GM19035 (cell line): Measurements from ENCODE around the gene BIK.
"Not testable (repeated sequence)": the region's sequence is repeated elsewhere in the genome, so short reads cannot be mapped to it uniquely, and the experiment has no call there.

Experiments used
- ATAC-seq: cut with Tn5 transposase; IDR thresholded peaks from one replicate; pipeline ENCODE4 v1.9.1; 2021; ENCODE audit not compliant: unreplicated experiment

The BIK gene

DNA sequence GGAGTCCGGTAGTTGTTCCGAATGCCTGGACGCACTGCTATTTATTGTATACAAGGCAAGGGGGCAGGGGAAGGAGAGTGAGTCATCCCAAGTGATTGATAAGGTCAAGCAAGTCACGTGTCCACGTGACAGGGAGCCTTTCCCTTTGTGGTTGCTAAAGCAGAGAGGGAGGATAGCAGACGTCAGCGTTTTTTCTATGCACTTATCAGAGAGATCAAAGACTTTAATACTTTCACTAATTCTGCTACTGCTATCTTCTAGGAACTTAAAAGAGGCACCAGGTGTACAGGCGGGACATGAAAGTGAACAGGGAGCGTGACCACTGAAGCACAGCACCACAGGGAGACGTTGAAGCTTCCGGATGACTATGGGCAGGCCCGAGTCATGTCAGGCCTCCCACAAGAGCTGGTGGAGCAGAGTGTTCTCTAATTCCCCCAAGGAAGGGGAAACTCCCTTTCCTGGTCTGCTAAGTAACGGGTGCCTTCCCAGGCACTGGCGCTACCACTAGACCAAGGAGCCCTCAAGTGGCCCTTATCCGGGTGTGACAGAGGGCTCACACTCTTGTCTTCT is 6.4 kb upstream of the BIK start:
- not testable (repeated sequence) for ATAC-seq

DNA sequence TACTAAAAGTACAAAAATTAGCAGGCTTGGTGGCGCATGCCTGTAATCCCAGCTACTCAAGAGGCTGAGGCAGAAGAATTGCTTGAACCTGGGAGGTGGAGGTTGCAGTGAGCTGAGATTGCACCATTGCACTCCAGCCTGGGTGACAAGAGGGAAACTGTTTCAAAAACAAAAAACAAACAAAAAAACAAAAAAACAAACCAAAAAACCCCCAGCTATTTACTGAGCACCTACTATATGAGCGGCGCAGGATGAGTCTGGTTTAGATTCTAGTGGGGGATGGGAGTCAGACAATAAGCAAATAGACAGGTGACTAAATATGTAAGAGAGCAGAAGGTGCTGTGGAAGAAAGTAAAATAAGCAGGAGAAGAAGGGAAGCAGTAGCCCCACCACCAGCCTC is 5.6 kb upstream of the BIK start:
- not testable (repeated sequence) for ATAC-seq

DNA sequence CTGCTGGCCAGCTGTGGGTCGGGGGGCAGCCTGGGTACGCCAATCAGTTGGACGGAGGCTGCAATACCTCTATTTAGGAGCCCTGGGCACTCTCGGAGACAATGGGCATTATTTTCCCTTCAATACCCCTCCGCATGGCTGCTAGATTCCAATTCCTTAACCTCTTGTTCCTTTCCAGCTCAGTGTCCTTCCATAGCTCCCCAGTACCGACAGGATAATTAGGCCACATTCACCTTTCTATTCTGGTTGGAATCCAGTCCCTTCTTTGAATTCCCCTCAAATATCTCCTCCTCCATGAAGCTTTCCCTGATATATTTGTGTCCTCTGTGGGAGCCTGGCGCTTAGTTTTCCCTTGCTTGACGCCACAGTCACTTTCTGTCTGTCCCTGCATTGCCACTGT is 4.2 kb upstream of the BIK start:
- ATAC-seq, result no peak

GRCh38 chr22:43109511-43109910 is 1.0 kb upstream of the BIK start:
- no peak for ATAC-seq

GRCh38 chr22:43109921-43110443 is 568 bp upstream of the BIK start:
- no peak for ATAC-seq

DNA sequence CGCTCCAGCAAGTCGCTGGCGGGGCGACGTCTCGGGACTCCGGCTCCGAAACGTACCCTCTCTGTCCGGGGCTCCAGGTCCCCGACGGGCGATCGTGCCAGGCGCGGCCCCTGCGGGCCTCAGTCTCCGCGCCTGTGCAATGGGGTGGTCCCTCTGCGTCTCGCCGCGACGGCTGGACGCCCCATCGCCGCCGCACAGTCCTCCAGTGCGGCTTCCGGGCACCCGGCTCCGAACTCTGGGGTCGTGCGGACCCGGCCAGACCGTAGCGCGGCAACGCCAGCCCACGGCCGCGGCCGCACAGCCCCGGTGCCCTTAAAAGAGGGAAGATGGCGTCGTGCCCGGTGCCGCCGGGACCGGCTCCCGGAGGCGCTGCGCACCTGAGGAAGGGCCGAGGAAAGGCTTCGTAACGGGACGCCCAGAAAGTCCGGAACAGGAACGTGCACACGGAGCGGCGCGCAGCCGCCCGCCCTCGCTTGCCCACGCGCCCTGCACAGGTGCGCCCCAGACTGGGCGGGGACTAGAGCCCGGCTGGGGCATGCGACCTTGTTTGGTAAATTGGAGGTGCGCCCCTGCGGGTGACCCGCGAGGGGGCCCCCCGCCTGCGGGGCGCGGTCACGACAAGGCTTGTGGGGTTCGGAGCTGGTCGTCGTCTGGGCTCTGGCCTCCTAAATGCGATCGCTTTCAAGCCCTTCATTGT is 525 bp downstream of the BIK start:
- no peak for ATAC-seq

- ATAC-seq, result no peak
These were observed 3.1 kb downstream of the BIK start for GRCh38 chr22:43113526-43114251.

DNA sequence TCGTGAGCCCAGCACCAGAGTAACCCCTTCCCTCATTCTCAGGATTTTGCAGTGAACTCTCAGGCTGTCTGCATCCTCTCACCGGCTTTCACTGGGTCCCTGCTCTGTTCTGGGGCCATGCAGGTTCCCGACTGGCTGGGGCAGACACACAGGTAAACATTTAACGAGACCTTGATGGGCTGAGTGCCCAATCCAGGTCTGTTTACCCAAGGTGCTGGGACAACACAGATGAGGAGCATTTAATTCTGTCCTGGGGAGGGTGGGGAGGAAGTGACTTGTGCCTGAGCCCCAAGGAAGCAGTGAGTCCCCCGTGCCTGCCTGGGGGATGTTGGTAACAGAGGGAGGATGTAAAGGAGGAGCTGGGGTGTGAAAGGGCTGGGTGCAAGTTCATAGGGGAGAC is 4.4 kb downstream of the BIK start:
- ATAC-seq, result no peak

DNA sequence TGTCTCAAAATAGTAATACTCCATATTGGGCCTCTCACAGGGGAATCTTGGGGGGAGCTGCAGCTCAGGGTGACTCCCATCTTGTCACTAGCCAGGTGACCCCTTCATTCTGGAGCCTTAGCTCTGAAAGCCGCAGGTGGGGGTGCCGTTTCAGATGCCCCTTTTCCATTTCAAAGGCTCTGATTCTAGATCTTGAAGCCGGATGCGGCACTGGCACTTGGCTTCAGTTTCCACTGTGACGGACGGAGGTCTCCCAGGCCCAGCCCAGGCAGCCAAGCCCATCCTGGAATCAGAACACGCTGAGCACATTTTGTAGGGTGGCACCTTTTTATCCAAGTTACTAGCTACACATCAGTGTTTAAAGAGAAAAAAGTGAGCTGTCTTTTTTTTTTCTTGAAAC is 6.4 kb downstream of the BIK start:
- ATAC-seq, result no peak

DNA sequence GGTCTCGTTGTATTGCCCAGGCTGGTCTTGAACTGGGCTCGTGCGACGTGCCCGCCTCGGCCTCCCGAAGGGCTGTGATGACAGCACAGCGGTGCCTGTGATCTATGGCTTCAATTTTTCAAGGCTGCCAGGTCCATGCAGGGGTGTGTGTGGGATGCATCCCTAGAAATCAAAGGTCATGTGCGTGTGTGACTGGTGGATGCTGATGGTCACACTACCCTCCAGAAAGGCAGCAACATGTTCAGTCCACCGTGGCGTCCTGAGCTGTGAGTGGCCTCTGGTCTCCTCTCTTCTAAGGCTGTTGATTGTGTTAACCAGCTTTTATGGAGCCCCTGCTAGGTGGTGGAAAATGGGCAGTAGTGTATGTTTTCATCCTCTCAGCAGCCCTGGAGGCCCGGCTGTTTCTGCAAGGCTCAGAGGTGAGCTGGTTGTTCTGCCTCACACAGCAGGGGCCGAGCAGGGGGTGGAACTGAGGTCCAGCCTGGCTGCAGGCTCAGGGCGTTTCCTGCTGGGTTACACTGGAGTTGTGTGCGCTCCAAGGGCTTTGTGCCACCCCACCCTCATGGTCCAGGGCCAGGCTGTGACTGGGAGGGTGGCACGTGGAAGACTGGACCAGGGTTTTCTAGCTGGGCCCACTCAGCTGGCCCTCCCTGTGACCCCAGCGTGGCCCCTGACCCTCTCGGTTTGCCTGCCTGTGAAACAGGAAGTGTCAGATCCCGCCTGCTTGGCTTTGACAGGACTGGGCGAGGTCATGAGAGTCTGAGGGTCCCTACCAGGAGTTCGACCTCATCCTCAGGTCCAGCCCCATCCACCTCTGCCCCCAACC is 7.7 kb downstream of the BIK start:
- no peak for ATAC-seq

DNA sequence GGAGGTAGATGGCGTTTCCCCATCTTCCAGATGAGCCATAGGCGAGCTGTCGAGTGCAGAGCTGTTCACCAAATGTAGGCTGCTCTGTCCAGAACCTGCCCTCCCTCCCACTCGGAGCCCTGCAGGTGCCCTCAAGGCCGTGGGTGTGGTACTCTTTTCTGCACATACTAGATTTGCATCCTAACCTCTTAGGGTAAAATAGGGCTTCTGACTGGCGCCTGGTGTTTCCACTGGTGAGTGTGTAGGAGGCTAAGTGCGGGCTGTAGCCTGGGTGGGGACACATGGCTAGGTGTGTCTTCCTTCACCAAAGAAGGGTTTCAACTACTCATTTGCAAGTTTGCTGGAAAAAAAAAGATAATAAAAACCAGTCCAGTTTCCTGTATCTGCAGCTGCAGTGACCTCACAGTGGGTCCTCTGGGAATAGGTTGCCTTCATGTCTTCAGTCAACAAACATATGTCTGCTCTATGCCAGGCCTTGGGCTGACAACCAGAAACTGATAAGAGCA is 8.5 kb downstream of the BIK start:
- peak; percentile 85 for ATAC-seq

- no peak for ATAC-seq
These were observed 16.1 kb downstream of the BIK start for GRCh38 chr22:43126501-43127165.

DNA sequence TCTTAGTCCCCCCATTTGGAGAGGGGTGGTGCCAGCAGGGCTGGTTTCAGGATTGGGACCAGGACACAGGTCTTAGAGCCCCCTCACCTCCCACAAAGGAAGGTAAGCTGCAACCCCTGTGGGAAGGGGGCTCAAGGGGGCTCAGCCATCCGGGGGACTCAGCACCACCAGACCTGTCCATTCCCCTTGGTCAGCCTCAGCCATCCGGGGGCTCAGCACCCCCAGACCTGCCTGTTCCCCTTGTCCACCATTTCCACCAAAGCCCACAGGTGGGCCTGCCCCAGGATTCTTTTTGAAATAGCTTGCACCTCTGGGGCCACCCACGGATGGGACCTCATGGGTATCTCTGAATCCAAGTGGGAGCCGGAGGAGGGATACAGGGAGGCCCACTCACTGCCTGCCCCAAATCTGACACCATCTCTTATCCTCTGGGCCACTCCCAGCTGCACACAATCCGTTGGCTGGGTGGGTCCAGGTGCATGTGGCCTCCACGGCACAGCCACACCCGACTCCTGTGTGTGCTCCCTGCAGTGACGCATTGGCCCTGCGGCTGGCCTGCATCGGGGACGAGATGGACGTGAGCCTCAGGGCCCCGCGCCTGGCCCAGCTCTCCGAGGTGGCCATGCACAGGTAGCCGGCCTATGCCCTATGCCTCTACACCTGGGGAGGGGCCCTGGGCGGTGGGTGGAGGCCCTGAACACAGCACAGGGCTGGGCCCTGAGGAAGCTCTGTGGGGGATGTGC is 16.8 kb downstream of the BIK start:
- ATAC-seq, result no peak

GRCh38 chr22:43128116-43128515 is 17.6 kb downstream of the BIK start:
- no peak for ATAC-seq

GRCh38 chr22:43128928-43129424 is 18.4 kb downstream of the BIK start:
- ATAC-seq, result no peak

DNA sequence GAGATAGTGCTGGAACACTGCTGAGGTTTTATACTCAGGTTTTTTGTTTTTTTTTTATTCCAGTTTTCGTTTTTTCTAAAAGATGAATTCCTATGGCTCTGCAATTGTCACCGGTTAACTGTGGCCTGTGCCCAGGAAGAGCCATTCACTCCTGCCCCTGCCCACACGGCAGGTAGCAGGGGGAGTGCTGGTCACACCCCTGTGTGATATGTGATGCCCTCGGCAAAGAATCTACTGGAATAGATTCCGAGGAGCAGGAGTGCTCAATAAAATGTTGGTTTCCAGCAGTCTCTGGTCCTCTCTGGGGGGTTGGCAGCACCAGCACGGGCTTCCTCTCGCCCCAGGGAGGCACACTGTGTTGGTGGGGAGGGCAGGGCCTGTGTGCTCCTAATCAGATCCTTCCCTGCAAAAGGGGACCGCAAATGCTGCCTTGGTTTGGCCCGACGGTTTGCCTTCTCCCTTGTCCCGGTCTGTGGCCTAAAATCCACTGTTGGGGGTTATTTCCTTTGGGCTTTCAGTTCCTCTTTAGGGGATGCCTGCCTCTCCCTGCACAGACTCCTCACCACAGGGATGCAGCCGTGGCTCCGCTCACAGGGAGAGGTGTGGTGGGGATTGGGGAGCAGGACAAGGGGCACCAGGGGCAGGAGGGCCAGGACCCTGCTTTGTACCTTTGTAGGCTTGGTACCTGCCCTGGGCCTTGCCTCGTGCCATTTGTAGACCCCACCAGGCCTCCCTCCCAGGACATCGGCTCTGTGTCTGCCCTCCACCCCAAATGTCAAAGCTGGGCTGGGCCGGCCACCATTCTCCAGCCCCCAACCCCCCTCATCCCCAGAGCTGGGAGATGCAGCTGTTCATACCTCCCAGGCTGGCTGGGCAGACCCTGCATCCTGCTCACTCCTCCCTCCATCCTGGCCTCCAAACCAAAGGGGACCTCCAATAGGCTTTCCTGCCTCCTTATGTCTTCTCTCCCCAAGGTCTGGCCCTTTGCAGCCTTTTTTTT is 19.2 kb downstream of the BIK start:
- ATAC-seq, result no peak

GRCh38 chr22:43131773-43132501 is 21.4 kb downstream of the BIK start:
- no peak for ATAC-seq

- no peak for ATAC-seq
These were observed 22.9 kb downstream of the BIK start for GRCh38 chr22:43133401-43133800.
